Endothelial cell of umbilical vein (primary cell): ENCODE results near the gene BMP2K. TPM values are rescaled to one million over a fixed set of nuclear protein-coding genes. Genes with fewer than 3 reads are reported as not detected.

Source experiments
- BruUV-seq: library from RNA; stranded (reverse); fragments of 400-500 nt; replicated peaks from 2 replicates; lab custom pipeline; 2021; lab: Mats Ljungman, UMichigan
- CTCF ChIA-PET: fragments of 300-600, 350-600 bp; sonication (Branson Sonifier 250); formaldehyde crosslinking; loops from one replicate; lab custom pipeline; 2021; ENCODE audit warnings: antibody characterized with exemption, inconsistent platforms; lab: Charles Lee
- POLR2A ChIA-PET: fragments of 300-600, 350-600 bp; sonication (Branson Sonifier 250); formaldehyde crosslinking; loops from one replicate; lab custom pipeline; 2021; ENCODE audit warnings: antibody characterized with exemption, inconsistent platforms; lab: Charles Lee
- DNase-seq: peaks from one replicate; pipeline ENCODE4 v3.0.0-alpha.2; 2011; ENCODE audit warnings: low read depth, low spot score
- FAIRE-seq: peaks from 2 replicates; lab custom pipeline; 2011; peaks lifted over from hg19 to GRCh38; lab: Jason Lieb, UNC
- H2AFZ ChIP-seq: 2 replicates; pipeline ENCODE4 v1.6.0; 2012; ENCODE audit warnings: low read depth, low read length, control low read depth, inconsistent platforms
- H3K27ac ChIP-seq: 2 replicates; pipeline ENCODE4 v1.5.1; 2011; ENCODE audit warnings: low read depth, mild to moderate bottlenecking, control low read depth, low read length, moderate library complexity; ENCODE audit not compliant: insufficient read depth
- H3K27me3 ChIP-seq, 2 experiments: 2 replicates each; pipeline versions ENCODE4 v1.6.0 to v1.6.1; 2011; ENCODE audit warnings: low read length in 2 of 2, mixed read lengths in 1 of 2; ENCODE audit not compliant: control insufficient read depth in 2 of 2, insufficient read depth in 2 of 2
- H3K36me3 ChIP-seq, 2 experiments: 2 replicates in 1 of 2; 3 replicates in 1 of 2; pipeline ENCODE4 v1.5.1; 2011; ENCODE audit warnings: low read length in 2 of 2, mild to moderate bottlenecking in 1 of 2, moderate library complexity in 1 of 2; ENCODE audit not compliant: control insufficient read depth in 2 of 2, insufficient read depth in 2 of 2; ENCODE audit errors: extremely low read depth in 1 of 2
- H3K4me1 ChIP-seq: 3 replicates; pipeline ENCODE4 v1.5.1; 2011; ENCODE audit warnings: mild to moderate bottlenecking, low read length; ENCODE audit not compliant: control insufficient read depth, insufficient read depth; ENCODE audit errors: extremely low read depth
- H3K4me2 ChIP-seq: 2 replicates; pipeline ENCODE4 v1.6.1; 2011; ENCODE audit warnings: low read length, control low read depth, mixed read lengths; ENCODE audit not compliant: insufficient read depth
- H3K4me3 ChIP-seq, 3 experiments: fragments of 200-600 bp in 1 of 3; sonication (generic), shearing (Covaris generic) in 1 of 3; replicated peaks in 1 of 3; 2 replicates each; pipeline ENCODE4 v1.5.1; 2011 to 2016; ENCODE audit warnings: control low read depth in 3 of 3, low read length in 3 of 3, mild to moderate bottlenecking in 2 of 3, inconsistent platforms in 1 of 3, low read depth in 1 of 3, moderate library complexity in 1 of 3; ENCODE audit not compliant: insufficient read depth in 1 of 3
- H3K79me2 ChIP-seq: 2 replicates; pipeline ENCODE4 v1.6.0; 2012; ENCODE audit warnings: low read length, inconsistent platforms; ENCODE audit not compliant: control insufficient read depth, insufficient read depth
- H3K9ac ChIP-seq: replicated peaks from 2 replicates; pipeline ENCODE3; 2011; ENCODE audit warnings: low read length, control low read depth; ENCODE audit not compliant: insufficient read depth; ENCODE audit errors: extremely low read depth
- H3K9me1 ChIP-seq: replicated peaks from 3 replicates; pipeline ENCODE4 v1.6.0; 2011; ENCODE audit warnings: mild to moderate bottlenecking, low read length; ENCODE audit not compliant: control insufficient read depth, insufficient read depth; ENCODE audit errors: extremely low read depth
- H3K9me3 ChIP-seq: replicated peaks from 2 replicates; pipeline ENCODE4 v1.5.1; 2012; ENCODE audit warnings: low read length, inconsistent platforms; ENCODE audit not compliant: control insufficient read depth, insufficient read depth
- H4K20me1 ChIP-seq: replicated peaks from 2 replicates; pipeline ENCODE3; 2011; ENCODE audit warnings: mild to moderate bottlenecking, low read length; ENCODE audit not compliant: control insufficient read depth, insufficient read depth; ENCODE audit errors: extremely low read depth
- EZH2 ChIP-seq: IDR thresholded peaks from 2 replicates; pipeline ENCODE4 v1.6.1; 2012; ENCODE audit warnings: borderline replicate concordance, low read depth, mild to moderate bottlenecking, moderate library complexity, low read length, inconsistent platforms; ENCODE audit not compliant: severe bottlenecking
- FOS ChIP-seq: IDR thresholded peaks from 2 replicates; pipeline ENCODE4 v1.6.1; 2011; ENCODE audit warnings: mild to moderate bottlenecking, low read length, moderate library complexity, borderline replicate concordance; ENCODE audit not compliant: insufficient read depth
- GATA2 ChIP-seq: IDR thresholded peaks from 2 replicates; pipeline ENCODE4 v1.7.0; 2011; ENCODE audit warnings: low read depth, mild to moderate bottlenecking, moderate library complexity, mixed read lengths, low read length; ENCODE audit not compliant: insufficient read length, insufficient read depth
- JUN ChIP-seq: IDR thresholded peaks from 2 replicates; pipeline ENCODE4 v1.6.1; 2011; ENCODE audit warnings: borderline replicate concordance, low read depth; ENCODE audit not compliant: insufficient read length, insufficient read depth
- MYC ChIP-seq: IDR thresholded peaks from one replicate; pipeline ENCODE4 v1.6.1; 2011; ENCODE audit warnings: mild to moderate bottlenecking, low read depth, low read length
- POLR2A ChIP-seq: IDR thresholded peaks from 2 replicates; pipeline ENCODE4 v1.6.1; 2012; ENCODE audit warnings: low read depth, mild to moderate bottlenecking, control low read depth, low read length
- POLR2AphosphoS5 ChIP-seq: IDR thresholded peaks from 2 replicates; pipeline ENCODE4 v1.6.1; 2012; ENCODE audit warnings: low read depth, mild to moderate bottlenecking, control low read depth, low read length, moderate library complexity; ENCODE audit not compliant: insufficient read depth
- dilution Hi-C: fragments of 300-500 bp; cut with MboI; formaldehyde crosslinking; loops from one replicate; pipeline ENCODE4 v1.15.0; 2019; ENCODE audit warnings: low sequenced_read_pairs; ENCODE audit not compliant: extremely low pct_ligation_motif_present
- intact Hi-C: fragments of 100-400 bp; cut with micrococcal nuclease; formaldehyde crosslinking; loops from one replicate; pipeline ENCODE4 v1.10.0; 2022
- polyA plus RNA-seq, 4 experiments: library from polyadenylated mRNA; depleted of rRNA in 3 of 4; stranded (reverse) in 3 of 4; unstranded in 1 of 4; fragments of >200 nt; gene quantifications; 2 replicates each; pipeline versions ENCODE4 v1.2.1 to v1.2.3, GENCODE V29; 2011 to 2012; ENCODE audit warnings: missing spikeins in 1 of 4
- total RNA-seq: library from RNA; stranded (reverse); gene quantifications from 2 replicates; pipeline ENCODE4 v1.2.3, GENCODE V29; 2021
- TF ChIP-seq, protein P1 (sequence below), 2 donors: IDR thresholded peaks; 1 replicate in 1 of 2; 2 replicates in 1 of 2; pipeline ENCODE4 v1.5.1; 2011; ENCODE audit warnings: low read length in 2 of 2, mild to moderate bottlenecking in 2 of 2, moderate library complexity in 2 of 2, control low read depth in 1 of 2, inconsistent platforms in 1 of 2, low read depth in 1 of 2; ENCODE audit not compliant: insufficient read depth in 1 of 2; ENCODE audit errors: extremely low read depth in 1 of 2
- TF ChIP-seq, protein P2 (sequence below): IDR thresholded peaks from 2 replicates; pipeline ENCODE4 v1.6.1; 2011; ENCODE audit not compliant: insufficient read depth, insufficient read length

The BMP2K gene
- total and polyA plus RNA-seq, 2 donors (not counting 3 experiments of a cell fraction or from before 2014, with no cell fraction given), result 16.1 to 37.9 TPM

DNA sequence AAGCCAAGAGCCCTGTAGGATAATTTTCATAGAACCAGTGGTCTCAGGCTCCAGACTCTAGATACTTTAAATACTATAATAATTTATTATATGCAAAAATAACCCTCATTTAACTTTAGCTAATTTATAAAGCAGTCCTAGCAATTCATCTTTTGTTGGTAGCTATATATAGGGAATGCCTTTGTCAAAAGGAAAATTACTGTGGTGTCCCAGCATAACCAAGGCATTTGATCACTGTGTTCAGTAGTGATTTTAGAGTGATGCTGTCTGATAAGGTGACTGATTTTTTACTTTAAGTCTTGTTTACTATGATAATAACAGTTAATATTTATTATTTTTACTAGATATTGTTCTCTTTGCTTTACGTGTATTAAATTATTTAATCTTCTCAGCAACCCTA lies 101.9 kb downstream of the BMP2K start:
- Histone ChIP-seq H3K9me3 (no peaks in the 10 kb centered on the region), H3K79me2 (no peaks in the 10 kb centered on the region), H3K4me3 (no peak overlapping the region), H3K27me3 (no peaks in the 10 kb centered on the region), H3K9me1 (no peaks in the 10 kb centered on the region), H3K36me3 (peaks cover 2 to 8% of the 10 kb centered on the region in 2 experiments), H3K27ac (no peak overlapping the region), H3K9ac (no peak overlapping the region), H3K4me1 (peaks cover 6% of the 10 kb centered on the region), H3K4me2 (no peak overlapping the region), H4K20me1 (no peaks in the 10 kb centered on the region), H2AFZ (no peak overlapping the region)
- dilution Hi-C loops, result no loop called here
- no TSS peak for BruUV-seq
- intact Hi-C loops, result no loop called here
- ChIA-PET POLR2A (no interaction called here), CTCF (interaction anchor here (1.3 kb wide), 1 partner anchor 14 kb away, joined by 3 read pairs; no protein-coding TSS in a partner anchor)
- no peak for DNase-seq
- no peak for FAIRE-seq
- TF ChIP-seq EZH2 (no peak), JUN (no peak)

DNA sequence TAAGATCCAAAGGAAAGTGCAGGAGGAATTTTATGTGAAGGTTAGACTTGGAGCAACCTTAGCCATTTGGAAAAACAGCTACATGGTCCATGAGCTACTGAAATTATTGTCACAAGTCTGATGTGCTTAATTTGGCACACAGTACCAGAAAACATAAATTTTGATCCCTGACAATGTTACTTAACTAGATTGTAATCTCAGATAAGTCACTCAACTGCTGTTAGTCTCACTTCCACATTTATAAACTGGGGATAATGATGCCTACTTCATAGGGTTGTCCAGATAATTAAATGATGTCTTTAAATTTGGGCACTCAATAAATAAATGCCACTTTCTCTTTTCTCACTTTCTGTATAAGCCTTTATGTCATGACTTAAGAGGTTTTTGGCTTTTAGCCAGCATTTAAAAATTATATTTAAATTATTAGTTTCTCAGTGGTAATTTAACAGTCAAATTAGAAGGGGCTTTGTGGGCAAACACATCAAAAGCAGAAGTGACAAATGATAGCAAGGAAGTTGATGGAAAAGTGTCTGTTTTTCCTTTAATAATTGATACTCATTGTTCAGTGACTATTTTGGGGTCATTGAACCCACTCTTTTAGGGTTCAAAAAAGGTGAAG lies 104.8 kb downstream of the BMP2K start:
- POLR2A ChIA-PET, result no interaction called here
- intact Hi-C loops, result no loop called here

More for the DNA sequence above, 104.8 kb downstream of the BMP2K start:
- no peaks in the 10 kb centered on the region for H4K20me1 ChIP-seq
- H2AFZ ChIP-seq, result no peak overlapping the region
- FAIRE-seq (no peak), DNase-seq (peak; percentile 58)
- no TSS peak for BruUV-seq
- CTCF ChIA-PET, result interaction anchor here (0.8 to 1.2 kb wide), 2 partner anchors 12 to 283 kb away, joined by 3 read pairs; no protein-coding TSS in a partner anchor
- no peak overlapping the region for H3K27ac ChIP-seq
- H3K4me1 ChIP-seq, result peaks cover 6% of the 10 kb centered on the region
- H3K9me3 ChIP-seq, result no peaks in the 10 kb centered on the region
- H3K9me1 ChIP-seq, result no peaks in the 10 kb centered on the region
- no peaks in the 10 kb centered on the region for H3K27me3 ChIP-seq
- no peak overlapping the region for H3K4me2 ChIP-seq
- no peak overlapping the region for H3K4me3 ChIP-seq
- peaks cover 0 to 3% of the 10 kb centered on the region in 2 experiments for H3K36me3 ChIP-seq
- H3K9ac ChIP-seq, result no peak overlapping the region
- TF ChIP-seq JUN (no peak), FOS (no peak), GATA2 (no peak), POLR2AphosphoS5 (no peak), EZH2 (no peak), MYC (no peak), POLR2A (no peak)
- TF ChIP-seq, protein P1, sequence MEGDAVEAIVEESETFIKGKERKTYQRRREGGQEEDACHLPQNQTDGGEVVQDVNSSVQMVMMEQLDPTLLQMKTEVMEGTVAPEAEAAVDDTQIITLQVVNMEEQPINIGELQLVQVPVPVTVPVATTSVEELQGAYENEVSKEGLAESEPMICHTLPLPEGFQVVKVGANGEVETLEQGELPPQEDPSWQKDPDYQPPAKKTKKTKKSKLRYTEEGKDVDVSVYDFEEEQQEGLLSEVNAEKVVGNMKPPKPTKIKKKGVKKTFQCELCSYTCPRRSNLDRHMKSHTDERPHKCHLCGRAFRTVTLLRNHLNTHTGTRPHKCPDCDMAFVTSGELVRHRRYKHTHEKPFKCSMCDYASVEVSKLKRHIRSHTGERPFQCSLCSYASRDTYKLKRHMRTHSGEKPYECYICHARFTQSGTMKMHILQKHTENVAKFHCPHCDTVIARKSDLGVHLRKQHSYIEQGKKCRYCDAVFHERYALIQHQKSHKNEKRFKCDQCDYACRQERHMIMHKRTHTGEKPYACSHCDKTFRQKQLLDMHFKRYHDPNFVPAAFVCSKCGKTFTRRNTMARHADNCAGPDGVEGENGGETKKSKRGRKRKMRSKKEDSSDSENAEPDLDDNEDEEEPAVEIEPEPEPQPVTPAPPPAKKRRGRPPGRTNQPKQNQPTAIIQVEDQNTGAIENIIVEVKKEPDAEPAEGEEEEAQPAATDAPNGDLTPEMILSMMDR (IDR thresholded peaks at IDR 0.05; ENCODE audit: extremely low read depth in 1 of 2, insufficient read depth in 1 of 2, low read depth in 1 of 2, low read length in 2 of 2), result no peak
- TF ChIP-seq, protein P2, sequence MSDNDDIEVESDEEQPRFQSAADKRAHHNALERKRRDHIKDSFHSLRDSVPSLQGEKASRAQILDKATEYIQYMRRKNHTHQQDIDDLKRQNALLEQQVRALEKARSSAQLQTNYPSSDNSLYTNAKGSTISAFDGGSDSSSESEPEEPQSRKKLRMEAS, result no peak
- dilution Hi-C loops, result no loop called here
- no peaks in the 10 kb centered on the region for H3K79me2 ChIP-seq
